GM10248 (cell line): Measurements from ENCODE around the gene SIK3.
"Not testable (repeated sequence)": the region's sequence is repeated elsewhere in the genome, so short reads cannot be mapped to it uniquely, and the experiment has no call there.

Experiments used
- CTCF ChIA-PET: fragments of 300-600 bp; sonication (Branson Sonifier 250); formaldehyde crosslinking; extraction: SDS; loops from one replicate; lab custom pipeline; 2021; ENCODE audit warnings: antibody characterized with exemption; lab: Yijun Ruan, JAX
- POLR2A ChIA-PET: fragments of 350-650 bp; sonication (Branson Sonifier 250); formaldehyde crosslinking; extraction: SDS; loops from one replicate; lab custom pipeline; 2020; ENCODE audit warnings: antibody characterized with exemption; lab: Yijun Ruan, JAX
- DNase-seq: peaks from one replicate; pipeline ENCODE4 v3.0.0; 2012; ENCODE audit errors: extremely low spot score
- TF ChIP-seq, protein P1 (sequence below): IDR thresholded peaks from 2 replicates; pipeline ENCODE4 v1.5.1; 2012; ENCODE audit warnings: mild to moderate bottlenecking, low read depth; ENCODE audit errors: extremely low read depth, missing control alignments, control extremely low read depth

The SIK3 gene

DNA sequence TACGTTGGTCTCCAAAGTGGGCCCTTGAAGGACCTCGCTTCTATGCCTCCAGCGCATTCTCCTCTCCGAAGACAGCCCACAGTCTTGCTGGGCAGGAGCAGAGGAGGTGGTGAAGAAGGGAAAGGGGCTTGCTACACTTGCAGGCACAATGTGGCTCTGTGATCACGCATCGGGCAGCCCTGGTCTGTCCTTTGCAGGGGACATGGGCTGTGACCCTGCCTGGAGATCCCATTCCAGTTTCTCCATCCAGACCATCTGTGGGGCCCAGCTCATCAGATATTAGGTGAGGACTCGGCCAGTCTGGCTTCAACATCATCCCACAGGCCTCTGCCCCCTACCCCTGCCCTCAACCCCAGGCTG is 261.6 kb downstream of the SIK3 start:
- ChIA-PET CTCF (interaction anchor here (1.0 to 6.3 kb wide), 22 partner anchors 9 to 345 kb away, joined by 3 to 100 read pairs (median 7); partner anchors contain the start of genes APOA4, APOA5 and ZPR1), POLR2A (no interaction called here)
- DNase-seq, result no peak

DNA sequence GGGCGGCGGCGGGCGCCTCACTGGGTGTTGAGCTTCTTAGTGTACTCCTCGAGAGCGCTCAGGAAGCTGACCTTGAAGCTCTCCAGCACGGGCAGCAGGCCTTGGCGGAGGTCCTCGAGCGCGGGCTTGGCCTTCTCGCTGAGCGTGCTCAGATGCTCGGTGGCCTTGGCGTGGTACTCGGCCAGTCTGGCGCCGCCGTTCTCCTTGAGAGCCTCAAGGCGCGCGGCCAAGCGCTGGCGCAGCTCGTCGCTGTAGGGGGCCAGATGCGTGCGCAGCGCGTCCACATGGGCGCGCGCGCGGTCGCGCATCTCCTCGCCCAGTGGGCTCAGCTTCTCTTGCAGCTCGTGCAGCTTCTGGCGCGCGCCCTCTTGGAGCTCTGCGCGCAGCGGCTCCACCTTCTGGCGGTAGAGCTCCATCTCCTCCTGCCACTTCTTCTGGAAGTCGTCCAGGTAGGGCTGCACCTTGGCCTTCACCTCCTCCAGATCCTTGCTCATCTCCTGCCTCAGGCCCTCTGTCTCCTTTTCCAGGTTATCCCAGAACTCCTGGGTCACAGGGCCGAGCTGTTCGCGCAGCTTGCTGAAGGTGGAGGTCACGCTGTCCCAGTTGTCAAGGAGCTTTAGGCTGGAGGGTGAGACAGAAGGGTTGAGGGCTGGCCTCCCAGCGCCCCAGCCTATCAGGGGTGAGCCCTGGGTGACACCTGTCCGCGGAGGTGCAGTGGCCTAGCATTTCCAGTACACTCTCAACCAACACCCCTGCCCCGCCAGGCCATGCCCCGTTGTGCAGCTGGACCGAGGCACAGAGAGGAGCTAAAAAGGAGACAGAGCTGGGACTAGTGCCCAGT is 262.2 kb downstream of the SIK3 start:
- ChIA-PET POLR2A (interaction anchor here (0.9 to 1.4 kb wide), 2 partner anchors 48 to 261 kb away, joined by 4 read pairs; partner anchors contain the start of gene ZPR1), CTCF (interaction anchor here (0.8 to 6.3 kb wide), 27 partner anchors 9 to 346 kb away, joined by 3 to 100 read pairs (median 5); partner anchors contain the start of genes APOA4, APOA5 and ZPR1)
- TF ChIP-seq, protein P1, sequence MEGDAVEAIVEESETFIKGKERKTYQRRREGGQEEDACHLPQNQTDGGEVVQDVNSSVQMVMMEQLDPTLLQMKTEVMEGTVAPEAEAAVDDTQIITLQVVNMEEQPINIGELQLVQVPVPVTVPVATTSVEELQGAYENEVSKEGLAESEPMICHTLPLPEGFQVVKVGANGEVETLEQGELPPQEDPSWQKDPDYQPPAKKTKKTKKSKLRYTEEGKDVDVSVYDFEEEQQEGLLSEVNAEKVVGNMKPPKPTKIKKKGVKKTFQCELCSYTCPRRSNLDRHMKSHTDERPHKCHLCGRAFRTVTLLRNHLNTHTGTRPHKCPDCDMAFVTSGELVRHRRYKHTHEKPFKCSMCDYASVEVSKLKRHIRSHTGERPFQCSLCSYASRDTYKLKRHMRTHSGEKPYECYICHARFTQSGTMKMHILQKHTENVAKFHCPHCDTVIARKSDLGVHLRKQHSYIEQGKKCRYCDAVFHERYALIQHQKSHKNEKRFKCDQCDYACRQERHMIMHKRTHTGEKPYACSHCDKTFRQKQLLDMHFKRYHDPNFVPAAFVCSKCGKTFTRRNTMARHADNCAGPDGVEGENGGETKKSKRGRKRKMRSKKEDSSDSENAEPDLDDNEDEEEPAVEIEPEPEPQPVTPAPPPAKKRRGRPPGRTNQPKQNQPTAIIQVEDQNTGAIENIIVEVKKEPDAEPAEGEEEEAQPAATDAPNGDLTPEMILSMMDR, result peak; percentile 77
- DNase-seq, result peak; percentile 90

More for the DNA sequence above, 261.6 kb downstream of the SIK3 start:
- TF ChIP-seq, protein P1, result no peak

DNA sequence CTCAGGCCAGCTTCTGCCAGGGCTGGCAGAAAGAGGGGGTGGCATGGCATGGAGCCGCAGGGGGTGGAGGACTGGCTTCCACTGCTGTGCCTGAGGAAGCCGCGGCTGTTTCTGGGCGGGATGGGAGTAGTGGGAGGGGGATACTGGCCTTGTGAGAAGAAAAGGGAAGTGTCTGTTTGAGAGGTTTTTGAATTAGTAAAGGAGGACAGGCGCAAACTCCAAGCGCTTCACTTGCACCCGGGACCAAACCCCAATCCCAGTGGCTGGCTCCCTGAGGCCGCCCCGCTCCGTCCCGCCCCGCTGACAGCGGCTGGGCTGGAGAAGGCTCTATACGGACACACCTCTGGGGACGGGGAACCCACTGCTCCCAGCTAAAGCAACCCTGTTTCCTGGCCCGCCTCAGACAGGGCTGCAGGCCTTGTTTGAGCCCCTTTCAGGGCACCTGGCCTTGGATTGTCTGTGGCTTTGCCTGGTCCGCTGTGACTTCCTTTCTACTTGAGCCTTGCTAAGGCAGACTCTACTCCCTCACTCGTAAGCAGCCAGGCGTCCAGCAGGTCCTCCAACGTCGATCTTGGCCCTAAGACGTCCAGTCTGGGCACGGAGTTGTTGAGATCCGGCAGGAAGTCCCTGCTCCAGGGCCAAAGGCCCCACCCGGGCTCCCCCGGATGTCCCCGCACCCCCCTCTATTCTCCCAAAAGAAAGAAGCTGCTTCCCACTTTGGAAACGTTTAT is 263.0 kb downstream of the SIK3 start:
- ChIA-PET CTCF (interaction anchor here (0.8 to 6.3 kb wide), 24 partner anchors 9 to 346 kb away, joined by 3 to 100 read pairs (median 6); partner anchors contain the start of genes APOA4, APOA5 and ZPR1), POLR2A (interaction anchor here (0.9 to 1.4 kb wide), 2 partner anchors 47 to 262 kb away, joined by 4 read pairs; partner anchors contain the start of gene ZPR1)
- peak; percentile 45 for DNase-seq
- TF ChIP-seq, protein P1, result no peak

DNA sequence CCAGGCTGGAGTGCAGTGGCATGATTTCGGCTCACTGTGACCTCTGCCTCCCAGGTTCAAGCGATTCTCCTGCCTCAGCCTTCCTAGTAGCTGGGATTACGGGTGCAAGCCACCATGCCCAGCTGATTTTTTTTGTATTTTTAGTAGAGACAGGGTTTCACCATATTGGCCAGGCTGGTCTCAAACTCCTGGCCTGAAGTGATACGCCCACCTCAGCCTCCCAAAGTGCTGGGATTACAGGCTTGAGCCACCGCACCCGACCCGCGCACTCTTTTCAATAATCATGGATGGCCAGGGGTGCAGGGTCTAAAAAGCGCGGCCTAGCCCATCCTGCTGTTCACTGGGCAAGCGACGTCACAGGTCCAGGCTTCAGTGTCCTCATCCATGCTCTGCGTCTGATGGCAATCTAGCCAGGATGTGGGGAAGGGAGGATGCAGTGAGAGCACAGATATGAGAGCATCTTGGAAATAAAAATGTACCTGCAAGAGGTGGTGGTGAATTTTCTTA is 263.6 kb downstream of the SIK3 start:
- DNase-seq, result not testable (repeated sequence)
- ChIA-PET POLR2A (interaction anchor here (1.4 kb wide), 1 partner anchor 47 kb away, joined by 4 read pairs; the partner anchor contains the start of gene ZPR1), CTCF (interaction anchor here (1.3 to 6.3 kb wide), 6 partner anchors 13 to 102 kb away, joined by 3 to 100 read pairs (median 14); partner anchors contain the start of genes APOA4, APOA5 and ZPR1)

DNA sequence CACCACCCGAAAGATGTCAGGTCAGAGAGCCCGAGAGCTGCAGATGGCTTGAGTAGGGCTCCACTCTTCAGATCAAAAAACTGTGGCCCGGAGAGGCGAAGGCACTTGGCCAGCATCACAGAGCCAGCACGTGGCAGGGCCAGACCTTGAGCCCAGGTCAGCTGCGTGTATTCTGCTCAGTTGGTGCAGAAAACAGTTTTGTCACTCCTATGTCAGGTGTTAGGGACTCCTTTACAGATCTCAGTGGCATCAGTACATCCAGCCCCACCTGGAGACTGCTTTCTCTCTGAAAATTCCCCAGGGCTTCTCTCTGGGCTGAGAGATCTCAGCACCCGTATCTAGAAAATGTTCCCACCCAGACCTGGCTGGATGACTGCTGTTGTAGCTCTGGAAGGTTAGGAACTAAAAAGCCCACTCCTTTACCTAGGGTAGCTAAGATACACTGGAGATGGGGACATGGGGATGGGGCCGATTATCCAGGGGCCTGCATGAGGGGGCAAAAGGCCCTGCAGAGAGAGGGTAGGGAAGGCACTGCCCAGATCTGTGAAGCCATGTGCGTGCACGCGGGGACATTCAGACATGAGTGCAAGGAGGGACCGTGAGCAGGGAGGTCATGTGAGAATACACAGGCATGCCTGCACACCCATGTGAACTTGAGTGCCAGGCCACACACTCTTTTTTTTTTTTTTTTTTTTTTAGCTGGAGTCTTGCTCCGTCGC is 264.3 kb downstream of the SIK3 start:
- ChIA-PET POLR2A (no interaction called here), CTCF (interaction anchor here (3.7 to 6.3 kb wide), 2 partner anchors 13 to 43 kb away, joined by 16 to 50 read pairs; partner anchors contain the start of genes APOA4 and APOA5)
- DNase-seq, result no peak
- TF ChIP-seq, protein P1, result no peak

DNA sequence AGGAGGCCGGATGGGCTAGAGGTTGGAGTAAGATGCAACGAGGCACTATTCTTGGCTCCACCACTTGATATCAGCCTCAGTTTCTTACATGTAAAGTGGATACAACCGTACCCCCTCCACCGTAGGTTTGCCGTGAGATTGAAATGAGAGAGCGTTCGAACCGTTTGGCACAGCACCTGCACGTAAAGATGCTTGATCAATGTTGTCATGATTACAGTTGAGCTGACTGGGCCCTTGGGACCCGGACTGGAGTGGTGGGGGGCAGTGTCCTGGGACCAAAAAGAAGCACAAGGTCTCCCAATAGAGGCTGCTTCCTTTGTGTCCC is 264.8 kb downstream of the SIK3 start:
- POLR2A ChIA-PET, result no interaction called here
- no peak for DNase-seq
- CTCF ChIA-PET, result interaction anchor here (3.7 to 6.3 kb wide), 2 partner anchors 12 to 43 kb away, joined by 16 to 50 read pairs; partner anchors contain the start of genes APOA4 and APOA5
- TF ChIP-seq, protein P1, result no peak
